ENCODE data around the gene TYRO3.

TYRO3 gene

DNA sequence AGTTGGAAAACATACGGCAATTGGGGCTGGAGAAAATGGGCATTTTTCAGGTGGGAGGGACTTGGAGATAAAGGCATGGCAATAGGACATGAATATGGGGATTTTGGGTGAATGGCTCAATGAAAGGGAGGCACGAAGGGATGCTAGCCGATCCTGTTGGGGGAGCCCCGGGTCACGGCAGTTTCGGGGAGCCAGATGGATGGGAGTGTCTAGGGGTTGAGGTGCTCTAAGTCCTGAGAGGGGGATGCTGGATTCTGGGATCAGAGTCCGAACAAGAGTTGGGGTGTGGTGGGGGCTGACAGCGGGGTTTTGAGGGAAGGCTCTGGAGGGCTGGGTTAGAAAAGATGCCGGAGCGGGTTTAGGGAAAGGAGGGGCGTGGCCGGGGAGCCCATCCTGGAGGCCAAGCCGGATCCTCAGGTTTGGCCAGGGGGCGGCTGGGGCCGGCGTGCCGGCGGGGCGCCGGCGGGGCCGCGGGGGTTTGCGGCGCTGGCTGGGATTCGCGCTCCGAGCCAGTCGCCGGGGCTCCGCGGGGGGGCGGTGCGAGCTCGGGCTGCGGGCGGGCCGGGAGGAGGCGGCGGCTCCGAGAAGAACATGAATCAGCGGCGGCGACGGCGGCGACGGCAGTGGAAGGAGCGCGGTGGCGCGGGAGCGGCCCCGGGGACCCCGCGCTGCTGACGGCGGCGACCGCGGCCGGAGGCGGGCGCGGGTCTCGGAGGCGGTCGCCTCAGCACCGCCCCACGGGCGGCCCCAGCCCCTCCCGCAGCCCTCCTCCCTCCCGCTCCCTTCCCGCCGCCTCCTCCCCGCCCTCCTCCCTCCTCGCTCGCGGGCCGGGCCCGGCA is at the start of gene TYRO3:
Gene TYRO3, plus strand, starts transcription at position 813 of the 839 bp plus-strand sequence. CDS start 46 bp downstream, outside the sequence.
- DNase-seq: peak; percentile 67

DNA sequence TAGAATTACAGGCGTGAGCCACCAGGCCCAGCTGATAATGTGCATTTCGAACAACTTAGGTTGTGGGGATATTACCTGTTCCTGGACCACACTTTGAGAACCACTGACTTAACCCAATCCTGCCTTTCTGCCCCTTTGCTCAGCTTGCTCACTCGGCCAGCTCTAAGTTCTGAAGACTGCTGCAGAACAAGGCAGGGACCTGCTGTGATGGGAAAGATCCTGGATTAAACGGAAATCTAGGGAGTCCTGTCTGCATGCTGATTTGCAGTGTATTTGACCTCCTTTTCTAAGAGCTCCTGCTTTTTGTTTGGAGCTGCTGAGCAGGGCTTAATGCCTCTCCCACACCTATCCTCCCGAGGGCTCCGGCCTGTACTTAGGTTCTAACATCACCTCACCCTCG is 48.3 kb upstream of the TYRO3 start:
- no peak for DNase-seq

DNA sequence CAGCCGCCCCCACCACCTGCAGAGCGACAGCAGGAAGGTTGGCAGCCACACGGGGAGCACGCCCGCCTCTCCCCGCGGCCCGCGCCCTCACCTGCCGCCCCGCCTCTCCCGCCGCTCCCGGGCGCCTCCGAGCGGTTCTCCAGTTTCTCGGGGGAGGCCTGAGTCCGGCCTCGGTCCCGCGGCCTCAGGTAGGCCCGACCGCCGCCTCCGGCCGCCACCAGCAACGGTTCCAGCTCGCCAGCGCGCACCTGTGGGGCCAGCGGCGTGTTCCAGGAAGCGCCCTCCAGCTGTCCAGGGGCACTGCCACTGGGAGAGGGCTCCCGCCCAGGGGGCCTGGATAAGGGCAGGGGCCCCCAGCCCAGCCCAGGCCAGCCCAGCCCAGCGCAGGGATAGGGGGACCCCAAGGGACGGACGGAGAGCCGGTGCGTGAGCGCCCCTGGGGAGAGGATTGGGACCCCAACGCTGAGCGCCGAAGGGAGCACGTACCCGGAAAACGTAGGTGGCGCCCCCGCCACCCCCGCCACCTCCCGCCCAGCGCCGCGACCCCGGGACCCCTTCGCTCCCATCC is 47.6 kb upstream of the TYRO3 start:
- DNase-seq: no peak

GRCh38 chr15:41511899-41512369 is 47.1 kb upstream of the TYRO3 start:
- no peak for DNase-seq

DNA sequence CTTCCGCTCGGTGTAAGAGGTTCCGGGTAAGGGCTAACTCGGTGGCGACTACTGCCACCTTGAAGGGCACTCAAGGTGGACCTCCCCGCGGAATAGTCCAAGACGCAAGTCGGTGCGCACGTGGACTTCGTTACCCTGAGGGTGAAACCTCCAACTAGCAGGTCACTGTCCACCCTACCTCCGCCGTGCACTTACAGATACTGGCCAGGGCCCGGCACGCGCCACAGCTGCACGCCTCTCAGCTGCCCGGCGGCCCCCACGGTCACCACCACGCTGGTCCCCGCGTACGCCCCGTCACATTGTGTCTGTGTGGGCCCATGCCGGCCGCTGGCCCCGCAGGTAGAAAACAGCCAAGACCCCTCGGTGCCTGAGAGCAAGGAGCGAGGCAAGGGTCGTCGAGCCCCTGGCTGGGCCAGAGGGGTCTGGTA is 46.5 kb upstream of the TYRO3 start:
- DNase-seq: no peak

- peak; percentile 75 for DNase-seq
Observed at GRCh38 chr15:41512940-41513505, 46.0 kb upstream of the TYRO3 start.

DNA sequence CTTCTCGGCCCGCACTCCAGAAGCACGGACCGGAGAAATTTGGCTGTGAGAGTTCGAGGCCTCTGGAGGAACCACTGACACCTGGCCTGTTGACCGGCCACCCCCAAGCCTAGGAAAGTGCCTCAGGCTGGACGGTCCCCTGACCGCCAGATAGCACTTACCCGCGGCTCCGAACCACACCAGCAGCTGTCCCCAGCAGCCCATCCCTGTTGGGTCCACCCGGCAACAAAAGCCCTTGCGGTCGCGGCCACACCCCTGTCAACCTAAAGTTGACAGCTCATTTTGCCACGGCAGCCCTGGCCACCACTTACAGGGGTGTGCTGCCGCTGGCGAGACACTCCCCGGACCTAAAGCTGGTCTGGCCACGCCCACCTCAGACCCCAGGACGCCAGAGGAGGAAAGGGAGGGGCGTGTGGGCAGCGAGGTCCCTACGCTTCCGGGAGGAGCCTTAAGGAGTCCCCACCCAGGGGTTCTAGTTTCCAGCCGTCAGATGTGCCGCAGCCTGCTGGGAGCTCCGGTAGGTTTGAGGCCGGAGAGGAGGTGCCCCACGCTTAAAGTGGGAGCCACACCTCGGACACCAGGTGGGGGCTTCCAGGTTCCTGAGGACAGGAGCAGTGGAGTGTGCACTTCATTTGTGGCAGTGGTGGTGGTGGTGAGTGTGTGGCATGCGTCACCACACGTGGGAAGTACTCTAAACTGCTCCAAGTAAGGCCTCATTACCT is 45.3 kb upstream of the TYRO3 start, which contains the start of gene LTK:
Gene LTK, minus strand, starts transcription at position 322 of the 722 bp plus-strand sequence. Its CDS starts 118 bp downstream, at position 204.
- DNase-seq: peak; percentile 72

GRCh38 chr15:41517895-41518449 is 41.0 kb upstream of the TYRO3 start:
- DNase-seq: no peak

GRCh38 chr15:41520636-41521035 is 38.4 kb upstream of the TYRO3 start:
- DNase-seq: no peak

DNA sequence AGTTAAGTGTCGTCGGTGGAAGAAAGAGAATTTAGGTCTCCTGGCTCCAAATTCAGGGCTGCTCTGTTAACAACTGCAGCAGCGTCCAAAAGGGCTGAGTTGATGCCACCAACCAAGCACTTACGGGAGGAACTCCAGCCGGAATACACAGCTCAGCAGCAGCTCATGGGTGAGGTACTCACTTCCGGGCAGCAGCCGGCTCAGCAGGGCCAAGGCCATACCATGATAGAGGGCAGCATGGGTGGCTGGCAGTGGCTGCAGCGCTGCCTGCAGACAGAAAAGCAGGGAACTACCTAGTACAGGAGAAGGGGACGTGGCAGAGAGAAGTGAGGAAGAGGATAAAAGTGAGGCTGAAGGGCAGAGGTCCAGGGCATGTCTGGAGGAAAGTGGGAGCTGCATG is 37.4 kb upstream of the TYRO3 start:
- DNase-seq: no peak

- DNase-seq: no peak
Observed at GRCh38 chr15:41523097-41523496, 35.9 kb upstream of the TYRO3 start.

GRCh38 chr15:41530363-41530956 is 28.6 kb upstream of the TYRO3 start:
- DNase-seq: no peak

- DNase-seq: no peak
Observed at GRCh38 chr15:41535544-41535943, 23.5 kb upstream of the TYRO3 start.

GRCh38 chr15:41536866-41537265 is 22.1 kb upstream of the TYRO3 start:
- DNase-seq: no peak

GRCh38 chr15:41543521-41543870 is 15.5 kb upstream of the TYRO3 start:
- DNase-seq: no peak

- DNase-seq: no peak
Observed at GRCh38 chr15:41544650-41545015, 14.4 kb upstream of the TYRO3 start.

- DNase-seq: no peak
Observed at GRCh38 chr15:41545218-41545617, 13.8 kb upstream of the TYRO3 start.

- DNase-seq: no peak
Observed at GRCh38 chr15:41546851-41547786, 11.9 kb upstream of the TYRO3 start.

DNA sequence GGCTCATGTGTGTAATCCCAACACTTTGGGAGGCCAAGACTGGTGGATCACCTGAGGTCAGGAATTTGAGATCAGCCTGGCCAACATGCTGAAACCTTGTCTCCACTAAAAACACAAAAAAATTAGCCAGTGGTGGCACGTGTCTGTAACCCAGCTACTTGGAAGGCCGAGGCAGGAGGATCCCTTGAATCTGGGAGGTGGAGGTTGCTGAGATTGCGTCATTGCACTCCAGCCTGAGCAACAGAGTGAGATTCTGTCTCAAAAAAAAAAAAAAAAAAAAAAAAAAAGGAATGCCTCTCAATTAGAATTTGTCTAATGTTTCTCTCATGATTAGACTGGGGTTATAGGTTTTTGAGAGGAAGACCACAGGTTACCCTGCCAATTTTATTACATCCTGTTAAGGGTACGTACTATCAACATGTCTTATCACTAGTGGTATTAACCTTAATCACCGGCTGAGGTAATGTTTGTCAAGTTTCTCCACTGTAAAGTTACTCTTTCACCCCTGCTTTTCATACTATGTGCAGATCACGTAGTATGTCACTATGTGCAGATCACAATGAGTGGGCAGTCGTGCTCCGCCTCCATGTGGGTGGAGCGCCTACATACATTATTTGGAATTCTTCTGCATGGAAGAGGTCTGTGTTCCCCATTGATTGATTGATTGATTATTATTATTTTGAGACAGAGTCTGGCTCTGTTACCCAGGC is 8.8 kb upstream of the TYRO3 start:
- DNase-seq: no peak

DNA sequence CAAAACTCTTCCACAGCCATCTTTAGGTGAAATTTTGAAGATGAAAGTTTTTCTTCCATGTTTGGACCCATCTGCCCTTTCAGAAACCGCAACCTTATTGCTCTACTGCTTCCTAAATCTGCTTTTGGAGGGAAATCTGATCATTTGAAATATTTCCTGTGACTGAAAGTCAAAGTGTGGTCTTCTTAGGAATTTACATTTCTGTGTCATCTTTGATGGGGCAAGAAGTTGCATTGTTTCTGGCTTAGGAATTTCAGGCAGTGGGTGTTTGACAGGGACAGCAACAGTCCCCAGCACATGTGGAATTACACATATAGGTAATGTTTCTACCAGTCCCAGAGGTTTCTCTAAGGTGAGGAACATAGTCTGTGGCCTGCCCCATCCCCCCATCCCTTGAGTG is 5.3 kb upstream of the TYRO3 start:
- no peak for DNase-seq

DNA sequence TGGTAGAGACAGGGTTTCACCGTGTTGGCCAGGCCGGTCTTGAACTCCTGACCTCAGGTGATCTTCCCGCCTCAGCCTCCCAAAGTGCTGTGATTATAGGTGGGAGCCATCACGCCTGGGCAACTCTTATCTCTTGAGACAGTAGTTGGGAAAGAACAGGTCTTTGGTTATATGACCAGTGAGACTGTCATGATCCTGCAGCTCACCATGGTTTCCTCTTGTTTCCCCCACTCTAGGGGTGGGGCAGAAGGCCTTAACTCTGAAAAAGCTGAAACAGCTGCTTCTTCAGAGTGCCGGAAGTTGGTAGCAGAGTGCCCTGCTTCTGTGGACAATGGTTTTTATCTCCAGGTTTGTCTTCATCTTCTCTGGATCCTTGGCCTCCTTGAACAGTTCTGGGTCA is 4.7 kb upstream of the TYRO3 start:
- DNase-seq: no peak

Measured in hematopoietic multipotent progenitor cell treated with erythropoietin and hydrocortisone succinate and interleukin-3 and kit ligand, for 6 days (in vitro differentiated cells).